ENCODE data around the gene CMIP. TPM values are rescaled to one million over a fixed set of nuclear protein-coding genes. Genes with fewer than 3 reads are reported as not detected.
A peak's percentile ranks its signal among the peaks of the same experiment; 100 is the strongest.

The CMIP gene
- polyA plus RNA-seq, 1 donor from 2014 or later = 15.1 TPM

GRCh38 chr16:81600275-81600674 is 155.7 kb downstream of the CMIP start:
- no peaks in the 10 kb centered on the region for H4K20me1 ChIP-seq (ENCODE audit: insufficient read depth)
- no peaks in the 10 kb centered on the region for H3K36me3 ChIP-seq (ENCODE audit: insufficient read depth, low read length)
- no peak overlapping the region for H3K4me2 ChIP-seq (ENCODE audit: low read length)
- no peak for TF ChIP-seq EZH2 (IDR thresholded peaks at IDR 0.05; ENCODE audit: borderline replicate concordance, insufficient read depth, low read length, poor library complexity, severe bottlenecking)
- TF ChIP-seq RAD21 (conservative IDR thresholded peaks at IDR 0.05) = no peak
- no peak for TF ChIP-seq REST (IDR thresholded peaks at IDR 0.05; ENCODE audit: borderline replicate concordance)
- no peaks in the 10 kb centered on the region for H3K9me2 ChIP-seq (ENCODE audit: insufficient read depth, low read length)
- H3K9me3 ChIP-seq (ENCODE audit: low read length) = no peaks in the 10 kb centered on the region
- H3K27me3 ChIP-seq (ENCODE audit: insufficient read depth, low read depth, low read length) = no peaks in the 10 kb centered on the region
- H3K9ac ChIP-seq (ENCODE audit: low read length) = no peak overlapping the region
- peaks cover 38% of the 10 kb centered on the region for H3K79me2 ChIP-seq (replicated peaks; ENCODE audit: insufficient read depth, low read length)
- no peaks in the 10 kb centered on the region for H3F3A ChIP-seq (ENCODE audit: insufficient read depth, low read length, poor library complexity, severe bottlenecking)
- H3K27ac ChIP-seq (ENCODE audit: low read length) = peak overlapping the region; percentile 88
- no peak overlapping the region for H3K4me3 ChIP-seq (ENCODE audit: low read length)
- H2AFZ ChIP-seq (ENCODE audit: low read depth, low read length) = no peak overlapping the region

GRCh38 chr16:81601008-81601428 is 156.4 kb downstream of the CMIP start:
- peak overlapping the region; percentile 88 for H3K27ac ChIP-seq (ENCODE audit: low read length)
- no peaks in the 10 kb centered on the region for H3K27me3 ChIP-seq (ENCODE audit: insufficient read depth, low read depth, low read length)
- no peak overlapping the region for H2AFZ ChIP-seq (ENCODE audit: low read depth, low read length)
- no peaks in the 10 kb centered on the region for H4K20me1 ChIP-seq (ENCODE audit: insufficient read depth)
- H3K9me3 ChIP-seq (ENCODE audit: low read length) = no peaks in the 10 kb centered on the region
- H3K4me2 ChIP-seq (ENCODE audit: low read length) = no peak overlapping the region
- peak overlapping the region; percentile 37 for H3K4me3 ChIP-seq (ENCODE audit: low read length)
- peaks cover 43% of the 10 kb centered on the region for H3K79me2 ChIP-seq (replicated peaks; ENCODE audit: insufficient read depth, low read length)
- H3F3A ChIP-seq (ENCODE audit: insufficient read depth, low read length, poor library complexity, severe bottlenecking) = no peaks in the 10 kb centered on the region
- no peaks in the 10 kb centered on the region for H3K9me2 ChIP-seq (ENCODE audit: insufficient read depth, low read length)
- TF ChIP-seq SMC3 (conservative IDR thresholded peaks at IDR 0.05; ENCODE audit: poor library complexity) (no peak), CTCF (IDR thresholded peaks at IDR 0.05; ENCODE audit: poor library complexity, severe bottlenecking) (no peak), TAF1 (IDR thresholded peaks at IDR 0.05; ENCODE audit: low read depth) (no peak), EP300 (conservative IDR thresholded peaks at IDR 0.05; ENCODE audit: poor library complexity, severe bottlenecking) (no peak), EZH2 (IDR thresholded peaks at IDR 0.05; ENCODE audit: borderline replicate concordance, insufficient read depth, low read length, poor library complexity, severe bottlenecking) (no peak), MXI1 (conservative IDR thresholded peaks at IDR 0.05; ENCODE audit: poor library complexity, severe bottlenecking) (no peak), REST (IDR thresholded peaks at IDR 0.05; ENCODE audit: borderline replicate concordance) (no peak)
- H3K36me3 ChIP-seq (ENCODE audit: insufficient read depth, low read length) = no peaks in the 10 kb centered on the region
- H3K9ac ChIP-seq (ENCODE audit: low read length) = peak overlapping the region; percentile 63
